Measurements from ENCODE around the gene SEZ6L.

DNA sequence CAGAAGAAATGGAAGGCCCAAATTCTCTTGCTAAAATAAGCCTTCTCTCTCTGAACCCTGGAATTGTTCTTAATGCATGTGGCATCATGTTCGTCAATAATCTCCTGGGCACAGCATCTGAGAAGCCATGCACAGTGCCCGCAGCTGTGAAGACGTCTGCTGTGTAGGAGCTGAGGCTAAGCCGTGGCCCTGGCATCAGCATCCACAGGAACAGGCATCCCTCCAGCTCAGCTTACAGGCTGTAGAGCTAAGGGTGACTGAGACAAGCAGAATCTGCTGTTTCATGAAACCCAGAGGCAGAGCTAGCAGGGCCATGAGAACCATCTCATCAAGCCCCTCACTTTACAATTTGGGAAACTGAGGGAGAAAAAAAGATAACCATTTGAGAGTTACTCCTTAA is 60.6 kb downstream of the SEZ6L start:
- TF ChIP-seq, protein P1, sequence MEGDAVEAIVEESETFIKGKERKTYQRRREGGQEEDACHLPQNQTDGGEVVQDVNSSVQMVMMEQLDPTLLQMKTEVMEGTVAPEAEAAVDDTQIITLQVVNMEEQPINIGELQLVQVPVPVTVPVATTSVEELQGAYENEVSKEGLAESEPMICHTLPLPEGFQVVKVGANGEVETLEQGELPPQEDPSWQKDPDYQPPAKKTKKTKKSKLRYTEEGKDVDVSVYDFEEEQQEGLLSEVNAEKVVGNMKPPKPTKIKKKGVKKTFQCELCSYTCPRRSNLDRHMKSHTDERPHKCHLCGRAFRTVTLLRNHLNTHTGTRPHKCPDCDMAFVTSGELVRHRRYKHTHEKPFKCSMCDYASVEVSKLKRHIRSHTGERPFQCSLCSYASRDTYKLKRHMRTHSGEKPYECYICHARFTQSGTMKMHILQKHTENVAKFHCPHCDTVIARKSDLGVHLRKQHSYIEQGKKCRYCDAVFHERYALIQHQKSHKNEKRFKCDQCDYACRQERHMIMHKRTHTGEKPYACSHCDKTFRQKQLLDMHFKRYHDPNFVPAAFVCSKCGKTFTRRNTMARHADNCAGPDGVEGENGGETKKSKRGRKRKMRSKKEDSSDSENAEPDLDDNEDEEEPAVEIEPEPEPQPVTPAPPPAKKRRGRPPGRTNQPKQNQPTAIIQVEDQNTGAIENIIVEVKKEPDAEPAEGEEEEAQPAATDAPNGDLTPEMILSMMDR (IDR thresholded peaks at IDR 0.05): no peak
- no peak for TF ChIP-seq POLR2A (IDR thresholded peaks at IDR 0.05)
